ENCODE data around the gene ERO1B.

ERO1B gene

DNA sequence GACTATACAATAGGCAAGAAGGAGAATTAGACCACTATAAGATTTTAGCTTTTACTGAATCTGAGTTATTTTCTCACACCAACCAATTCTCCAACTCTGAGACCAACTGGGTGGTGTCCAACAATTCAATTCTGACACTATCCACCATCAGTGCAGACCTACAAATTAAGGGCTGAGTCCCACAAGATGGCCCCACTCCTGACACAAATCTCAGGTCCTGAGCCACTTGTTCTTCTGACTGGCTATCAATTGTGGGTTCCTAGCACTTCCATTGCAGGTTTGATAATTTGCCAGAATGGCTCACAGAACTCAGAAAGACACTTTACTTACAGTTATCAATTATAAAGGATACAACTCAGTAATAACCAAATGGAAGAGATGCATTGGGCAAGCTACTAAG lies 6.7 kb downstream of the ERO1B start:
- Histone ChIP-seq H3K27me3 (ENCODE audit: control insufficient read depth, insufficient read depth, low read length) (no peaks in the 10 kb centered on the region), H3K9ac (ENCODE audit: low read depth, low read length) (no peak overlapping the region), H3K4me1 (ENCODE audit: control insufficient read depth, insufficient read depth, low read length) (no peaks in the 10 kb centered on the region), H3K9me3 (ENCODE audit: control insufficient read depth, insufficient read depth, low read length) (no peaks in the 10 kb centered on the region), H3K4me3 (ENCODE audit: low read depth, low read length) (no peak overlapping the region), H3K36me3 (ENCODE audit: control insufficient read depth, insufficient read depth, low read length) (no peaks in the 10 kb centered on the region)

DNA sequence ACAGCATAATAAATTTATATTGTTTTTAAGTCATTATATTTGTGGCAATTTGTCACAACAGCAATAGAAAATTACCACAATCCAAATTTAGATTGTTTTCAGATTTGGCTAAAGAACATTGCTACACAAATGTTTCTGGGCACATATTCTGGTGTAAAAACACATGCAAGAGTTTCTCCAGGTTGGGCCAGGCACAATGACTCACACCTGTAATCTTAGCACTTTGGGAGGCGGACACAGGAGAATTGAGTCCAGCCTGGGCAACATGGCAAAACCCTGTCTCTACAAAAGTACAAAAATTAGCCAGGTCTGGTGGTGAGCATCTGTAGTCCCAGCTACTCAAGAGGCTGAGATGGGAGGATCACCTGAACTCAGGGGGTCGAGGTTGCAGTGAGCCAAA lies 8.4 kb downstream of the ERO1B start:
- no peaks in the 10 kb centered on the region for H3K27me3 ChIP-seq (ENCODE audit: control insufficient read depth, insufficient read depth, low read length)
- H3K36me3 ChIP-seq (ENCODE audit: control insufficient read depth, insufficient read depth, low read length) = no peaks in the 10 kb centered on the region
- H3K9me3 ChIP-seq (ENCODE audit: control insufficient read depth, insufficient read depth, low read length) = no peaks in the 10 kb centered on the region
- no peaks in the 10 kb centered on the region for H3K4me1 ChIP-seq (ENCODE audit: control insufficient read depth, insufficient read depth, low read length)
- no peak overlapping the region for H3K4me3 ChIP-seq (ENCODE audit: low read depth, low read length)
- no peak overlapping the region for H3K9ac ChIP-seq (ENCODE audit: low read depth, low read length)

DNA sequence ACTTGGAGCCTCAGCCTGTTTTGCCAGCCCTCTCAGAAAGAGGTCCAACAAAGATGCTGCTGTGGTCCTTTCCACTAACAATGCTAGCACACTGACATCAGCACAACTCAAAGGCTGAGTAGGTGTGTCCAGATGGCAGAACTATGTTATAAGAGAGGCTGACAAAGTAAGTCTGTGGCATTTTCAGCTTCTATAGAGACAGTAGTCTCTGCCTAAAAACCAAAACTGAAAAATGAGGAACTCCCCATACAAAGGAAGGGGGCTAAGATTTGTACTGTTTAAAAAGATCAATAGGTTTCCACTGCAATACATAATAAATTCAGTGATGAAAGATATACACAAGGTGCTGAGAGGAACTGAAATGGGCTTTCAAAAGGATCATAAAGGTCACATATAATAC lies 12.3 kb downstream of the ERO1B start:
- Histone ChIP-seq H3K9ac (ENCODE audit: low read depth, low read length) (no peak overlapping the region), H3K4me3 (ENCODE audit: low read depth, low read length) (no peak overlapping the region), H3K36me3 (ENCODE audit: control insufficient read depth, insufficient read depth, low read length) (no peaks in the 10 kb centered on the region), H3K9me3 (ENCODE audit: control insufficient read depth, insufficient read depth, low read length) (no peaks in the 10 kb centered on the region), H3K27me3 (ENCODE audit: control insufficient read depth, insufficient read depth, low read length) (no peaks in the 10 kb centered on the region), H3K4me1 (ENCODE audit: control insufficient read depth, insufficient read depth, low read length) (no peaks in the 10 kb centered on the region)

DNA sequence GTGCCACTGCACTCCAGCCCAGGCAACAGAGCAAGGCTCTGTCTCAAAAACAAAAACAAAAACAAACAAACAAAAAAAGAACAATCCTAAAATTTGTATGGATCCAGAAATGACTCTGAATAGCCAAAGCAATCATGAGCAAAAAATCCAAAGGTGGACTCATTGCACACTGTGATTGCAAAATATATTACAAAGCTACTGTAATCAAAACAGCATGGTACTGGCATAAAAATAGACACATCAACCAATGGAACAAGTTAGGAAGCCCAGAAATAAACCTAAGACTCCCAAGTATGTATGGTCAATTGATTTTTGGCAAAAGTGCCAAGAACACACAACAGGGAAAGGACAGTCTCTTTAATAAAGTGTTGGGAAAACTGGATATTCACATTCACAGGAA lies 19.9 kb downstream of the ERO1B start:
- Histone ChIP-seq H3K4me1 (ENCODE audit: control insufficient read depth, insufficient read depth, low read length) (no peaks in the 10 kb centered on the region), H3K27me3 (ENCODE audit: control insufficient read depth, insufficient read depth, low read length) (no peaks in the 10 kb centered on the region), H3K9me3 (ENCODE audit: control insufficient read depth, insufficient read depth, low read length) (no peaks in the 10 kb centered on the region), H3K36me3 (ENCODE audit: control insufficient read depth, insufficient read depth, low read length) (no peaks in the 10 kb centered on the region), H3K9ac (ENCODE audit: low read depth, low read length) (no peak overlapping the region), H3K4me3 (ENCODE audit: low read depth, low read length) (no peak overlapping the region)

DNA sequence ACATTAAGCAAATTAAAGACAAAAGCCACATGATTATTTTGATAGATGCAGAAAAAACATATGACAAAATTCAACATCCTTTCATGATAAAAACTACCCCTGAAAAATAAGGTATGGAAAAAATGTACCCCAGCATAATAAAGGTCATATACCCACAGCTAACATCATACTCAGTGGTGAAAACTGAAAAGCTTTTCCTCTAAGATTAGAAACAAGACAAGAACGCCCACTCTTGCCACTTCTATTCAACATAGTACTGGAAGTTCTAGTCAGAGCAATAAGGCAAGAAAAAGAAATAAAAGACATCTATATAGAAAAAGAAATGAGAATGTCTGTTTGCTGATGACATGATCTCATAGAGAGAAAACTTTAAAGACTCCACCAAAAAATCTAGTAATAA lies 20.7 kb downstream of the ERO1B start:
- no peak overlapping the region for H3K4me3 ChIP-seq (ENCODE audit: low read depth, low read length)
- H3K36me3 ChIP-seq (ENCODE audit: control insufficient read depth, insufficient read depth, low read length) = no peaks in the 10 kb centered on the region
- no peaks in the 10 kb centered on the region for H3K27me3 ChIP-seq (ENCODE audit: control insufficient read depth, insufficient read depth, low read length)
- no peaks in the 10 kb centered on the region for H3K9me3 ChIP-seq (ENCODE audit: control insufficient read depth, insufficient read depth, low read length)
- no peak overlapping the region for H3K9ac ChIP-seq (ENCODE audit: low read depth, low read length)
- H3K4me1 ChIP-seq (ENCODE audit: control insufficient read depth, insufficient read depth, low read length) = no peaks in the 10 kb centered on the region

DNA sequence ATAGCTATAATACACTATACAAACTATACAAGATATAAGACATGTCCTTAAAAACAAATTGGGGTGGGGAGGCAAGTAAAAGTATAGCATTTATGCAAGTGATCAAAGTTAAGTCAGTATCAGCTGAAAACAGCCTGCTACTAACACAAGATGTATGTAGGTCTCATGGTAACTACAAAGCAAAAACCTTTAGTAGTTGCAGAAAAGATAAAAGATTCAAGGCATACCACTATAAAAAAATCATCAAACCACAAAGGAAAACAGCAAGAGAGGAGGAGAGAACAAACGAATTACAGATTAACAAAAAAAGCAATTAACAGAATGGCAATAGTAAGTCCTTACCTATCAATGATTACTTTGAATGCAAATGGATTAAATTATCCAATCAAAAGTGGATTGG lies 22.7 kb downstream of the ERO1B start:
- no peak overlapping the region for H3K9ac ChIP-seq (ENCODE audit: low read depth, low read length)
- H3K27me3 ChIP-seq (ENCODE audit: control insufficient read depth, insufficient read depth, low read length) = no peaks in the 10 kb centered on the region
- no peaks in the 10 kb centered on the region for H3K9me3 ChIP-seq (ENCODE audit: control insufficient read depth, insufficient read depth, low read length)
- no peaks in the 10 kb centered on the region for H3K4me1 ChIP-seq (ENCODE audit: control insufficient read depth, insufficient read depth, low read length)
- no peaks in the 10 kb centered on the region for H3K36me3 ChIP-seq (ENCODE audit: control insufficient read depth, insufficient read depth, low read length)
- no peak overlapping the region for H3K4me3 ChIP-seq (ENCODE audit: low read depth, low read length)

DNA sequence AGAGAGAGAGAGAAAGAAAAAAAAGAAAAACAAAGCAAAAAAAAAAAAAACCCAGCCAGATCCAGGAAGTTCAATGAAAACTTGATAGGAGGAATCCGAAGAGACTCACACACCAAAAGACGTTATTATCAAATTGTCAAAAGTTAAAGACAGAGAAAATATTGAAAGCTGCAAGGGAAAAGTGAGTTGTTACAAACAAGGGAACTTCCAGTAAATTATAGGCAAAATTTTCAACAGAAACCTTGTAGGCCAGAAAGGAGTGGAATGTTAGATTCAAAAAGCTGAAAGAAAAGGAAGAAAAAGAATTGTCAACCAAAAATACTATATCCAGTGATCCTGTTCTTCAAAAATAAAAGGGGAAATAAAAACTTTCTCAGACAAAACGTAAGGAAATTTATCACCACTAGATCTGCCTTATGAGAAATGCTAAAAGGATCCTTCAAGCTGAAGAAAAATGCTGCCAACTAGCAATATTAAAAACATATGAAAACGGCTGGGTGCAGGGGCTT lies 23.6 kb downstream of the ERO1B start:
- H3K9me3 ChIP-seq (ENCODE audit: control insufficient read depth, insufficient read depth, low read length) = no peaks in the 10 kb centered on the region
- H3K4me3 ChIP-seq (ENCODE audit: low read depth, low read length) = no peak overlapping the region
- H3K36me3 ChIP-seq (ENCODE audit: control insufficient read depth, insufficient read depth, low read length) = no peaks in the 10 kb centered on the region
- no peaks in the 10 kb centered on the region for H3K27me3 ChIP-seq (ENCODE audit: control insufficient read depth, insufficient read depth, low read length)
- H3K9ac ChIP-seq (ENCODE audit: low read depth, low read length) = no peak overlapping the region
- H3K4me1 ChIP-seq (ENCODE audit: control insufficient read depth, insufficient read depth, low read length) = no peaks in the 10 kb centered on the region

DNA sequence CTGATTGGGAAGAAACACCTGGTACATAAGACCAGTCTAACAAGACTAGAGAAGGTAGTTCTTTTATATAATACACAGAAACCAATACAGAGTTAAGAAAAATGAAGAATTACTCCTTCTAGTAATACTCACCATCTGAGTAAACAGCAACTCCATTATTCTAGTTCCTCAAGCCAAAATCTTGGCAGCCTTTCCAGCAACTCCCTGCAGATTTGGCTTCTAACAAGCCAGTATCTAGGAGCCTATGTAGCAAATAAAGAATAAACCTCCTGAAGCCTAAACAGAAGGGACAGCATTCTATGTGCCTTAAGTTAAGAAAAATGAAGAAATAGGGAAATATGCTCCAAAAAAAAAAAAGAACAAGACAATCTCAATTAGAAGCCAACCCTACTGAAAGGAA lies 24.5 kb downstream of the ERO1B start:
- Histone ChIP-seq H3K36me3 (ENCODE audit: control insufficient read depth, insufficient read depth, low read length) (no peaks in the 10 kb centered on the region), H3K9me3 (ENCODE audit: control insufficient read depth, insufficient read depth, low read length) (no peaks in the 10 kb centered on the region), H3K4me1 (ENCODE audit: control insufficient read depth, insufficient read depth, low read length) (no peaks in the 10 kb centered on the region), H3K27me3 (ENCODE audit: control insufficient read depth, insufficient read depth, low read length) (no peaks in the 10 kb centered on the region), H3K9ac (ENCODE audit: low read depth, low read length) (no peak overlapping the region), H3K4me3 (ENCODE audit: low read depth, low read length) (no peak overlapping the region)

DNA sequence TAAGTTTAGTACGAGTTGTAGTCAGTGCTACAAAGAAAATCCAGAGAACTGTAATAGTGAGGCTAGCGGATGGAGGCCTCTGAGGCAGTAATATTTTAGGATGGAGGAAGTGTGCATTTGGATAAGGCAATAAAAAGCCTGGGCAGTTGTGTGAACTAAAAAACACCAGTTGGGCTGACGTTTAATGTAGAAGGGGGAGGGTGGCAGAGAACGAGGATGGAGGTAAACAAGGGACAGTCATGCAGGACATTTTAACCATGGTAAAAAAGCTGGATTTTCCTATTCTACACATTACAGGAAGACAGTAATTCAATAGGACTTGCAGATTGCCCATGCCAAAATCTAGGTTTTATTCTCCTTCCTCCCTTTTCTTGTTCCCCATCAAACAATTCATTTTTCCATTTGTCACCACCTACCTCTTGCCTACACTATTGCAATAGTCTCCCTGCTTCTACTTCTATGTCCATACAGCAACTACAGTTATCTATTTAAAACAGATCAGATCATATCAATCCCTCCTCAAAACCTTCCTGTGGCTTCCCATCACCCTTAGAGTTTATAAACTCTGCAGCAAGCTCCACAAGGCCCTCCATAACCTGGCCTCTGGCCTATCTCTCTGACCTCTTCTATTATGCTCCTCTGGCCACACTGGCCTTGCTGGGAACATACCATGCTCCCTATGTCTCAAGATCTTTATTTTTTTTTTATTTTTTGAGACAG lies 27.7 kb downstream of the ERO1B start:
- Histone ChIP-seq H3K4me3 (ENCODE audit: low read depth, low read length) (no peak overlapping the region), H3K27me3 (ENCODE audit: control insufficient read depth, insufficient read depth, low read length) (no peaks in the 10 kb centered on the region), H3K36me3 (ENCODE audit: control insufficient read depth, insufficient read depth, low read length) (no peaks in the 10 kb centered on the region), H3K9ac (ENCODE audit: low read depth, low read length) (no peak overlapping the region), H3K9me3 (ENCODE audit: control insufficient read depth, insufficient read depth, low read length) (no peaks in the 10 kb centered on the region), H3K4me1 (ENCODE audit: control insufficient read depth, insufficient read depth, low read length) (no peaks in the 10 kb centered on the region)

DNA sequence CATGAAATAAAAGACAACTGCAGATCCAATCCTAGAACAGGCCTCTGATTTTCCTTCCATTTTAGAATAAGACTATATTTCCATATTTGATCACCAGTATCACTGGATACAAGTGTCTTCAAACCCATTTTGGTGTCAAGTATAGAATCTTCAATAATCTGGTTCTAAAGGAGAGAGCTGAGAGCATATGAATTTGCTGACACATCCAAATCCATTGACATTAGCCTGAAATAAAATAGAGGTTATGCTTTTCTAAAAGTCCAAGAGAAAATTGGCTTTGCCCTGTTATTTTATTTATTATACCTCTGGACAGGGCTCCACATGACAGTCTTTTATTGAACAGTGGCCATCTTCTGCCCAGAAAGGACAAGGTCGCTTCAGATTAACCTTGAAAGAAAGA lies 28.6 kb downstream of the ERO1B start:
- Histone ChIP-seq H3K4me3 (ENCODE audit: low read depth, low read length) (no peak overlapping the region), H3K4me1 (ENCODE audit: control insufficient read depth, insufficient read depth, low read length) (no peaks in the 10 kb centered on the region), H3K36me3 (ENCODE audit: control insufficient read depth, insufficient read depth, low read length) (no peaks in the 10 kb centered on the region), H3K9ac (ENCODE audit: low read depth, low read length) (no peak overlapping the region), H3K27me3 (ENCODE audit: control insufficient read depth, insufficient read depth, low read length) (no peaks in the 10 kb centered on the region), H3K9me3 (ENCODE audit: control insufficient read depth, insufficient read depth, low read length) (no peaks in the 10 kb centered on the region)

DNA sequence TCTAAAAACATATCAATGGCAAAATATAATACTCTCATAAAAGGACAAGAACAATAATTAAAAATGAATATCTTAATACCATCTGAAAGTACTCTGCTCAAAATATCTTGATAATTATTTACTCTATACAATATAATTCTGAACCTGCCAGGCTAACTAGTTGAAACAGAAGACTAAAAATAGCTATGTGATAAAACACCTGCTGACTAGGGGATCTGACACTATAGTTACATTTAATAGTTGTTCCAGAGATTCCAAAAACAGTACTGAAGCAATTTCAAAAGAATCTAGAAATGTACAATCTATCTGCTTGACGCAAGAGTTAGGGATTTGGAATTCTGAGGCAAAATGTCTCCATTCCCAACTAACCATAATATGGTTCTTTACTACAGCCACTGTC lies 30.2 kb downstream of the ERO1B start:
- no peak overlapping the region for H3K9ac ChIP-seq (ENCODE audit: low read depth, low read length)
- H3K9me3 ChIP-seq (ENCODE audit: control insufficient read depth, insufficient read depth, low read length) = no peaks in the 10 kb centered on the region
- H3K36me3 ChIP-seq (ENCODE audit: control insufficient read depth, insufficient read depth, low read length) = no peaks in the 10 kb centered on the region
- no peak overlapping the region for H3K4me3 ChIP-seq (ENCODE audit: low read depth, low read length)
- H3K4me1 ChIP-seq (ENCODE audit: control insufficient read depth, insufficient read depth, low read length) = no peaks in the 10 kb centered on the region
- no peaks in the 10 kb centered on the region for H3K27me3 ChIP-seq (ENCODE audit: control insufficient read depth, insufficient read depth, low read length)

DNA sequence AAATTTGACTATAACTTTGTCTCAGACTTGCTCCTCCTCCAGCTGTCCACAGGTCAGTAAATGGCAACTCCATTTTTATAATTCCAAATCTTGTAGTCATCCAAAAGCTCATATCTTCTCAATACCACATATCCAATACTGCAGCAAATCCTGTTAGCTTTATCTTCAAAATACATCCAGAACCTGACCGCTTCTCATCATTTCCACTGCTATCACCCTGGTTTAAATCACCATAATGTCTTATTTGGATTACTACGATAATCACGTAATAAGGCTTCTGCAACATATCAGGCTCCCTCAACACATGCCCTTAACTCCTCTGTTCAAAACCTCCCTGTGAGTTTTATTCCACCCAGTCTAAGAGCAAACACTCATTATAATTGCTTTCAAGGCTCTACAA lies 34.5 kb downstream of the ERO1B start:
- H3K36me3 ChIP-seq (ENCODE audit: control insufficient read depth, insufficient read depth, low read length) = no peaks in the 10 kb centered on the region
- H3K9ac ChIP-seq (ENCODE audit: low read depth, low read length) = no peak overlapping the region
- no peaks in the 10 kb centered on the region for H3K4me1 ChIP-seq (ENCODE audit: control insufficient read depth, insufficient read depth, low read length)
- H3K27me3 ChIP-seq (ENCODE audit: control insufficient read depth, insufficient read depth, low read length) = no peaks in the 10 kb centered on the region
- H3K9me3 ChIP-seq (ENCODE audit: control insufficient read depth, insufficient read depth, low read length) = no peaks in the 10 kb centered on the region
- no peak overlapping the region for H3K4me3 ChIP-seq (ENCODE audit: low read depth, low read length)
